Hepatocyte (in vitro differentiated cells): ENCODE data around the gene TNS3.

Experiments
- EZH2 ChIP-seq: fragments of 200-600 bp; sonication (generic); IDR thresholded peaks from 2 replicates; pipeline ENCODE4 v1.6.1; 2016; ENCODE audit warnings: antibody characterized with exemption, mild to moderate bottlenecking, borderline replicate concordance
- EZH2phosphoT487 ChIP-seq: fragments of 200-600 bp; sonication (generic); IDR thresholded peaks from one replicate; pipeline ENCODE4 v1.6.1; 2018; ENCODE audit warnings: antibody characterized with exemption, mild to moderate bottlenecking, low read depth, moderate library complexity; ENCODE audit not compliant: unreplicated experiment, severe bottlenecking
- TF ChIP-seq, protein P1 (sequence below): fragments of 200-600 bp; sonication (generic); IDR thresholded peaks from 2 replicates; pipeline ENCODE4 v1.5.1; 2016; ENCODE audit warnings: antibody characterized with exemption, mild to moderate bottlenecking; ENCODE audit not compliant: poor library complexity

GRCh38 chr7:47514367-47514766, 67.5 kb downstream of the TNS3 start:
- TF ChIP-seq, protein P1, sequence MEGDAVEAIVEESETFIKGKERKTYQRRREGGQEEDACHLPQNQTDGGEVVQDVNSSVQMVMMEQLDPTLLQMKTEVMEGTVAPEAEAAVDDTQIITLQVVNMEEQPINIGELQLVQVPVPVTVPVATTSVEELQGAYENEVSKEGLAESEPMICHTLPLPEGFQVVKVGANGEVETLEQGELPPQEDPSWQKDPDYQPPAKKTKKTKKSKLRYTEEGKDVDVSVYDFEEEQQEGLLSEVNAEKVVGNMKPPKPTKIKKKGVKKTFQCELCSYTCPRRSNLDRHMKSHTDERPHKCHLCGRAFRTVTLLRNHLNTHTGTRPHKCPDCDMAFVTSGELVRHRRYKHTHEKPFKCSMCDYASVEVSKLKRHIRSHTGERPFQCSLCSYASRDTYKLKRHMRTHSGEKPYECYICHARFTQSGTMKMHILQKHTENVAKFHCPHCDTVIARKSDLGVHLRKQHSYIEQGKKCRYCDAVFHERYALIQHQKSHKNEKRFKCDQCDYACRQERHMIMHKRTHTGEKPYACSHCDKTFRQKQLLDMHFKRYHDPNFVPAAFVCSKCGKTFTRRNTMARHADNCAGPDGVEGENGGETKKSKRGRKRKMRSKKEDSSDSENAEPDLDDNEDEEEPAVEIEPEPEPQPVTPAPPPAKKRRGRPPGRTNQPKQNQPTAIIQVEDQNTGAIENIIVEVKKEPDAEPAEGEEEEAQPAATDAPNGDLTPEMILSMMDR, result no peak
- TF ChIP-seq EZH2phosphoT487 (no peak), EZH2 (no peak)
